Measurements from ENCODE around the gene SUPT5H.
A peak's percentile ranks its signal among the peaks of the same experiment; 100 is the strongest.

DNA sequence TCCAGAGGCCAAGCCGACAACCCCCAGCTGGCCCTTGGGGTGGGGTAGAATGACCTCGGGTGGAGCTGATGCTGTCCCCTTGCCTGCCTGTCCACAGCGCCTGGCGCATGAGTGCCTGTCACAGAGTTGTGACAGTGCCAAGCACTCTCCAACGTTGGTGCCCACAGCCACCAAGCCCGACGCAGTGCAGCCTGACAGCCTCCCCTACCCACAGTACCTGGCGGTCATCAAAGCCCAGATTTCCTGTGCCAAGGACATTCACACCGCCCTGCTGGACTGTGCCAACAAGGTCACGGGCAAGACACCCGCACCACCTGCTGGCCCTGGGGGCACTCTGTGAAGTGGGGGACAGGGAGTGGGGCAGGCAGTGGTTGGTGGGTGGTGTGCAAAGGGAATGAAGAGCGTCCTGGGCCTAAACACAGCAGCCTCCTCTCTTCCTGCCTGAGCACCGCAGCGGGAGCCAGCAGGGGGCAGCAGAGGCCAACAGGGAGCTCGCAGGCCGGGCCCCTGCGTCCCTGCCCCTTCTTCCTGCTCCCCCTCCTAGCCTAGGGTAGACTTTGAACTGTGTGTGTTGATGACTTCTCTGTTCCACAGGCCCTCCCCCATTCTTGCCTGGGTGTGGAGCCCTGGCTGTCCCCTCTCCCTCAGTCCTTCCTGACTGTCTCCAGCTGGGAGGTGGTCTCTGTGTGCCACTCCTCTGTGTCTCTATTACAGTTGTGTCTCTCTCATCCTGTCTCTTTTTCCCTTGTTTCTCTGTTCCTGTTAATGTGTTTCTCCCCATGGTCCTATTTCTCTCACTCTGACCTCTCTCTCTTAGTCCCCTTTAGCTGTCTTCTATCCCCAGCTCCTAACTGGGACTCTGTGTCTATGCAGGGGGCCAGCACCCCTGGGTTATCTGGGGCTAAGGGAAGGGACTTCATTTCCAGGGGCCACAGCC, 47.8 kb upstream of the SUPT5H start:
- TF ChIP-seq, protein P1, sequence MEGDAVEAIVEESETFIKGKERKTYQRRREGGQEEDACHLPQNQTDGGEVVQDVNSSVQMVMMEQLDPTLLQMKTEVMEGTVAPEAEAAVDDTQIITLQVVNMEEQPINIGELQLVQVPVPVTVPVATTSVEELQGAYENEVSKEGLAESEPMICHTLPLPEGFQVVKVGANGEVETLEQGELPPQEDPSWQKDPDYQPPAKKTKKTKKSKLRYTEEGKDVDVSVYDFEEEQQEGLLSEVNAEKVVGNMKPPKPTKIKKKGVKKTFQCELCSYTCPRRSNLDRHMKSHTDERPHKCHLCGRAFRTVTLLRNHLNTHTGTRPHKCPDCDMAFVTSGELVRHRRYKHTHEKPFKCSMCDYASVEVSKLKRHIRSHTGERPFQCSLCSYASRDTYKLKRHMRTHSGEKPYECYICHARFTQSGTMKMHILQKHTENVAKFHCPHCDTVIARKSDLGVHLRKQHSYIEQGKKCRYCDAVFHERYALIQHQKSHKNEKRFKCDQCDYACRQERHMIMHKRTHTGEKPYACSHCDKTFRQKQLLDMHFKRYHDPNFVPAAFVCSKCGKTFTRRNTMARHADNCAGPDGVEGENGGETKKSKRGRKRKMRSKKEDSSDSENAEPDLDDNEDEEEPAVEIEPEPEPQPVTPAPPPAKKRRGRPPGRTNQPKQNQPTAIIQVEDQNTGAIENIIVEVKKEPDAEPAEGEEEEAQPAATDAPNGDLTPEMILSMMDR (IDR thresholded peaks at IDR 0.05; ENCODE audit: insufficient read depth, low read length, poor library complexity, severe bottlenecking): peak; percentile 70
- TF ChIP-seq EZH2phosphoT487 (conservative IDR thresholded peaks at IDR 0.05; ENCODE audit: low read length): no peak
